SU-DHL-6 (cell line): ENCODE measurements around the gene LRRC4C.

Experiments used
- H2AFZ ChIP-seq: fragments of 200-600 bp; sonication (generic); 2 replicates; pipeline ENCODE4 v1.6.1; 2014; ENCODE audit warnings: low read depth, mild to moderate bottlenecking, moderate library complexity, mixed read lengths, antibody characterized with exemption, low read length; ENCODE audit not compliant: severe bottlenecking
- H3F3A ChIP-seq: fragments of 200-600 bp; shearing (Covaris generic); 2 replicates; pipeline ENCODE4 v1.6.0; 2016; ENCODE audit warnings: antibody characterized with exemption, mild to moderate bottlenecking; ENCODE audit not compliant: insufficient read depth
- H3K27ac ChIP-seq: fragments of 200-600 bp; sonication (generic); 2 replicates; pipeline ENCODE4 v1.5.1; 2016; ENCODE audit warnings: low read depth, mild to moderate bottlenecking, low read length, moderate library complexity, mixed read lengths
- H3K27me3 ChIP-seq: fragments of 200-600 bp; sonication (generic), shearing (Covaris generic); 2 replicates; pipeline ENCODE4 v1.6.0; 2014; ENCODE audit warnings: mild to moderate bottlenecking, low read length
- H3K36me3 ChIP-seq: fragments of 200-600 bp; sonication (generic); 2 replicates; pipeline ENCODE4 v1.6.1; 2014; ENCODE audit warnings: mild to moderate bottlenecking, low read length, mixed read lengths
- H3K4me2 ChIP-seq: fragments of 300-600, 200-600 bp; shearing (Covaris generic), sonication (generic); 2 replicates; pipeline ENCODE4 v1.6.0; 2014; ENCODE audit warnings: low read length, low read depth, mild to moderate bottlenecking; ENCODE audit not compliant: poor library complexity, severe bottlenecking
- H3K4me3 ChIP-seq: fragments of 200-600 bp; sonication (generic); 2 replicates; pipeline ENCODE4 v1.5.1; 2014; ENCODE audit warnings: antibody characterized with exemption, low read length, mild to moderate bottlenecking, mixed read lengths; ENCODE audit not compliant: insufficient read depth, poor library complexity, severe bottlenecking
- H3K79me2 ChIP-seq: fragments of 200-600 bp; sonication (generic); 2 replicates; pipeline ENCODE4 v1.6.1; 2014; ENCODE audit warnings: mild to moderate bottlenecking, low read length, moderate library complexity; ENCODE audit not compliant: insufficient read depth
- H3K9ac ChIP-seq: fragments of 200-600 bp; sonication (generic); 2 replicates; pipeline ENCODE4 v1.7.0; 2014; ENCODE audit warnings: mild to moderate bottlenecking, low read length
- H3K9me2 ChIP-seq: fragments of 200-600 bp; sonication (generic); replicated peaks from 2 replicates; pipeline ENCODE4 v1.6.1; 2014; ENCODE audit warnings: low read length; ENCODE audit not compliant: insufficient read depth
- H3K9me3 ChIP-seq: fragments of 200-600 bp; sonication (generic); 2 replicates; pipeline ENCODE4 v1.6.1; 2014; ENCODE audit warnings: low read length, mixed read lengths; ENCODE audit not compliant: insufficient read depth
- H4K20me1 ChIP-seq: fragments of 200-600 bp; sonication (generic); 2 replicates; pipeline ENCODE4 v1.6.1; 2014; ENCODE audit warnings: low read depth, mild to moderate bottlenecking, antibody characterized with exemption, low read length, moderate library complexity, mixed read lengths
- EZH2phosphoT487 ChIP-seq: fragments of 200-600 bp; sonication (generic), shearing (Covaris generic); conservative IDR thresholded peaks from 2 replicates; pipeline ENCODE4 v1.6.1; 2018; ENCODE audit warnings: mild to moderate bottlenecking, antibody characterized with exemption, low read length, moderate library complexity, mixed read lengths
- TF ChIP-seq, protein P1 (sequence below): fragments of 200-600 bp; sonication (generic); IDR thresholded peaks from one replicate; pipeline ENCODE4 v1.5.1; 2017; ENCODE audit warnings: antibody characterized with exemption, mild to moderate bottlenecking, low read length, moderate library complexity; ENCODE audit not compliant: insufficient read depth, poor library complexity, severe bottlenecking

LRRC4C gene

DNA sequence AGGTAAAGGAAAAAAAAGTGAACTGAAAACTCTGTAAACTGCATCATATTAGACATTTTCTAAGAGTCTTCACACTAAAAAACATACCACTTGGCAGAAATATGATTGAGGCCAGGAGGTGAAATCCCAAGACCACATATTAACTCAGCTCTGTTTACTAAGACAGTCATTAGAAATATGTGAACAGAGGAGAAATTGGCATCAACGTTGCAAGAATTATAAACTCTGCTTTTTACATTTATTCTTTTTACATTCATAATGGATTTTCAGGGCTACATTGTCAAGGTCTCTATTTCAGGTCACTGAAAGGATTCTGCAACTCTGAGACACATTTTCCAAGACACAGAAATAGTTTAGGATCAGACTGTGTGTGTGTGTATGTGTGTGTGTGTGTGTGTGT is 1364.0 kb downstream of the LRRC4C start:
- H2AFZ ChIP-seq, result no peak overlapping the region

DNA sequence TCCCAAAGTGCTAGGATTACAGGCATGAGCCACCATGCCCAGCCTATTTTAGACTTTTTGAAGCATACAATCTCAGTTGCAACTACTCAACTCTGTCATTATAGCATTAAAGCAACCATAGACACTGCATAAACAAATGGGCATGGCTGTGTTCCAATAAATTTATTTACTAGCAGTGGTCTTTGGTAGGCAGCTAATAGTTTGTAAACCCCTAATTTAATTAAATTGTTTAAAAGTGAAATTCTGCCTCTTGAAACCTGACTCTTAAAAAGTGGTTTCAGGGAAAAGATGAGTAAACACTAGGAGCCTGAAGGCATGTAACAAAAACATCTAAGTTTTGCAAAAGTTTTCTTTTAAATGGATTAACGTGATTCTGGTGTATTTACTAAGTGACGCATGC is 1364.5 kb downstream of the LRRC4C start:
- Histone ChIP-seq H3K4me2 (no peak overlapping the region), H3K9me3 (no peaks in the 10 kb centered on the region), H3K9ac (no peak overlapping the region), H3F3A (no peaks in the 10 kb centered on the region), H3K27me3 (no peaks in the 10 kb centered on the region), H3K36me3 (no peaks in the 10 kb centered on the region), H3K4me3 (no peak overlapping the region), H4K20me1 (no peaks in the 10 kb centered on the region), H3K27ac (no peak overlapping the region), H3K79me2 (no peaks in the 10 kb centered on the region), H2AFZ (no peak overlapping the region), H3K9me2 (no peaks in the 10 kb centered on the region)
- TF ChIP-seq, protein P1, sequence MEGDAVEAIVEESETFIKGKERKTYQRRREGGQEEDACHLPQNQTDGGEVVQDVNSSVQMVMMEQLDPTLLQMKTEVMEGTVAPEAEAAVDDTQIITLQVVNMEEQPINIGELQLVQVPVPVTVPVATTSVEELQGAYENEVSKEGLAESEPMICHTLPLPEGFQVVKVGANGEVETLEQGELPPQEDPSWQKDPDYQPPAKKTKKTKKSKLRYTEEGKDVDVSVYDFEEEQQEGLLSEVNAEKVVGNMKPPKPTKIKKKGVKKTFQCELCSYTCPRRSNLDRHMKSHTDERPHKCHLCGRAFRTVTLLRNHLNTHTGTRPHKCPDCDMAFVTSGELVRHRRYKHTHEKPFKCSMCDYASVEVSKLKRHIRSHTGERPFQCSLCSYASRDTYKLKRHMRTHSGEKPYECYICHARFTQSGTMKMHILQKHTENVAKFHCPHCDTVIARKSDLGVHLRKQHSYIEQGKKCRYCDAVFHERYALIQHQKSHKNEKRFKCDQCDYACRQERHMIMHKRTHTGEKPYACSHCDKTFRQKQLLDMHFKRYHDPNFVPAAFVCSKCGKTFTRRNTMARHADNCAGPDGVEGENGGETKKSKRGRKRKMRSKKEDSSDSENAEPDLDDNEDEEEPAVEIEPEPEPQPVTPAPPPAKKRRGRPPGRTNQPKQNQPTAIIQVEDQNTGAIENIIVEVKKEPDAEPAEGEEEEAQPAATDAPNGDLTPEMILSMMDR, result no peak
- TF ChIP-seq EZH2phosphoT487, result no peak

More for the DNA sequence above, 1364.0 kb downstream of the LRRC4C start:
- Histone ChIP-seq H3K4me3 (no peak overlapping the region), H3F3A (no peaks in the 10 kb centered on the region), H3K9me2 (no peaks in the 10 kb centered on the region), H3K36me3 (no peaks in the 10 kb centered on the region), H3K79me2 (no peaks in the 10 kb centered on the region), H3K9me3 (no peaks in the 10 kb centered on the region), H3K4me2 (no peak overlapping the region), H4K20me1 (no peaks in the 10 kb centered on the region), H3K27me3 (no peaks in the 10 kb centered on the region), H3K9ac (no peak overlapping the region), H3K27ac (no peak overlapping the region)
- TF ChIP-seq, protein P1, result no peak
- TF ChIP-seq EZH2phosphoT487, result no peak

DNA sequence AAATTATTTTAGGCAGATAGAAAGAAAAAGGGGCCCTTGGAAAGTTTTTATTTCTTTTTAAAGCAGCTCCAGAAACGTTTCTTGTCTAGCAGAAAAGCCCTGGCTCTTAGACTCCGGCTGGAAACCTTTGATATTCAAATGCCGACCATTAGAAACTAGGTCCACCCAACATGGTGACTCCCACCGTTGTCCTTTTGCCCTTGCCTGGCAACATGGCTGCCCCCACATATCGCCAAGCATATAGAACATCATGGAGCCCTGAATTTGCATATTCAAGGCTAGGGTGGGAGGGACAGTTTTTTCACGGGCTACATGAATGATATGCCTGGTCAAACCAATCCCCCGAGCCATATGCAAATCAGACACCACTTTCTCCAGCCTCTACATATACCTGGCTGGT is 1379.0 kb downstream of the LRRC4C start:
- Histone ChIP-seq H3K4me2 (no peak overlapping the region), H4K20me1 (no peaks in the 10 kb centered on the region), H3K9me3 (no peaks in the 10 kb centered on the region), H3K27me3 (no peaks in the 10 kb centered on the region), H3K9ac (no peak overlapping the region), H3K27ac (no peak overlapping the region), H3K9me2 (no peaks in the 10 kb centered on the region; the same call in 1 of the 2 replicates), H3F3A (no peaks in the 10 kb centered on the region), H3K4me3 (no peak overlapping the region), H3K36me3 (no peaks in the 10 kb centered on the region; the same call in 1 of the 2 replicates), H3K79me2 (no peaks in the 10 kb centered on the region), H2AFZ (no peak overlapping the region)
- TF ChIP-seq, protein P1, result no peak
- no peak for TF ChIP-seq EZH2phosphoT487
